PC-9 (cell line): ENCODE results near the gene ZC4H2.

ENCODE experiments used
- EZH2 ChIP-seq: fragments of 200-600 bp; sonication (generic); IDR thresholded peaks from 2 replicates; pipeline ENCODE4 v1.8.0; 2017; ENCODE audit warnings: antibody characterized with exemption, low read depth
- TF ChIP-seq, protein P1 (sequence below): fragments of 200-600 bp; sonication (generic); conservative IDR thresholded peaks from 2 replicates; pipeline ENCODE4 v1.6.1; 2017; ENCODE audit warnings: mixed run types, antibody characterized with exemption, mild to moderate bottlenecking, moderate library complexity

GRCh38 chrX:65014230-65014629 is 38.0 kb upstream of the ZC4H2 start:
- TF ChIP-seq, protein P1, sequence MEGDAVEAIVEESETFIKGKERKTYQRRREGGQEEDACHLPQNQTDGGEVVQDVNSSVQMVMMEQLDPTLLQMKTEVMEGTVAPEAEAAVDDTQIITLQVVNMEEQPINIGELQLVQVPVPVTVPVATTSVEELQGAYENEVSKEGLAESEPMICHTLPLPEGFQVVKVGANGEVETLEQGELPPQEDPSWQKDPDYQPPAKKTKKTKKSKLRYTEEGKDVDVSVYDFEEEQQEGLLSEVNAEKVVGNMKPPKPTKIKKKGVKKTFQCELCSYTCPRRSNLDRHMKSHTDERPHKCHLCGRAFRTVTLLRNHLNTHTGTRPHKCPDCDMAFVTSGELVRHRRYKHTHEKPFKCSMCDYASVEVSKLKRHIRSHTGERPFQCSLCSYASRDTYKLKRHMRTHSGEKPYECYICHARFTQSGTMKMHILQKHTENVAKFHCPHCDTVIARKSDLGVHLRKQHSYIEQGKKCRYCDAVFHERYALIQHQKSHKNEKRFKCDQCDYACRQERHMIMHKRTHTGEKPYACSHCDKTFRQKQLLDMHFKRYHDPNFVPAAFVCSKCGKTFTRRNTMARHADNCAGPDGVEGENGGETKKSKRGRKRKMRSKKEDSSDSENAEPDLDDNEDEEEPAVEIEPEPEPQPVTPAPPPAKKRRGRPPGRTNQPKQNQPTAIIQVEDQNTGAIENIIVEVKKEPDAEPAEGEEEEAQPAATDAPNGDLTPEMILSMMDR = no peak
- TF ChIP-seq EZH2 = no peak
